Stimulated activated CD4-positive, alpha-beta T cell treated with anti-CD3 and anti-CD28 coated beads, Interleukin-4, amount 100 ng/mL, for 48 hours (primary cell): ENCODE results near the gene UPF1.
A peak's percentile ranks its signal among the peaks of the same experiment; 100 is the strongest.

Source experiments
- DNase-seq, 2 donors: peaks; one replicate each; pipeline ENCODE4 v3.0.0-alpha.2; 2020; ENCODE audit warnings: low read depth in 2 of 2

Gene UPF1

GRCh38 chr19:18840288-18841267 lies 8.8 kb downstream of the UPF1 start:
- no peak for DNase-seq

GRCh38 chr19:18841400-18841799 lies 9.6 kb downstream of the UPF1 start:
- DNase-seq: no peak

GRCh38 chr19:18842166-18842565 lies 10.4 kb downstream of the UPF1 start:
- DNase-seq: no peak

GRCh38 chr19:18843960-18844359 lies 12.2 kb downstream of the UPF1 start:
- DNase-seq: no peak

- no peak for DNase-seq
Observed at GRCh38 chr19:18844806-18845329, 13.1 kb downstream of the UPF1 start.

GRCh38 chr19:18845961-18846360 lies 14.2 kb downstream of the UPF1 start:
- DNase-seq: no peak

- peak; percentile 53 to 57 for DNase-seq
Observed at GRCh38 chr19:18846862-18847548, 15.2 kb downstream of the UPF1 start.

- no peak for DNase-seq
Observed at GRCh38 chr19:18847549-18848463, 16.0 kb downstream of the UPF1 start.

GRCh38 chr19:18848878-18849661 lies 17.3 kb downstream of the UPF1 start:
- peak in 1 of 2 donors; percentile 38 for DNase-seq

GRCh38 chr19:18849838-18850400 lies 18.2 kb downstream of the UPF1 start:
- DNase-seq: no peak

GRCh38 chr19:18850471-18851375 lies 19.0 kb downstream of the UPF1 start:
- no peak for DNase-seq

GRCh38 chr19:18851673-18852325 lies 20.0 kb downstream of the UPF1 start:
- no peak for DNase-seq

GRCh38 chr19:18852648-18853047 lies 20.9 kb downstream of the UPF1 start:
- DNase-seq: no peak

- no peak for DNase-seq
Observed at GRCh38 chr19:18853755-18854427, 22.1 kb downstream of the UPF1 start.

GRCh38 chr19:18854982-18855381 lies 23.2 kb downstream of the UPF1 start:
- DNase-seq: no peak

GRCh38 chr19:18855647-18856384 lies 24.1 kb downstream of the UPF1 start:
- DNase-seq: no peak

GRCh38 chr19:18856385-18857126 lies 24.8 kb downstream of the UPF1 start:
- DNase-seq: no peak
